ENCODE results near the gene BMP7.
"Not testable (repeated sequence)": the region's sequence is repeated elsewhere in the genome, so short reads cannot be mapped to it uniquely, and the experiment has no call there.

Gene BMP7

GRCh38 chr20:57287007-57287880 lies 20.8 kb upstream of the BMP7 start:
- DNase-seq = no peak

- DNase-seq = no peak
Observed at GRCh38 chr20:57283860-57284259, 17.4 kb upstream of the BMP7 start.

GRCh38 chr20:57282670-57283361 lies 16.4 kb upstream of the BMP7 start:
- DNase-seq = no peak

- DNase-seq = no peak
Observed at GRCh38 chr20:57281900-57282299, 15.5 kb upstream of the BMP7 start.

GRCh38 chr20:57280221-57280620 lies 13.8 kb upstream of the BMP7 start:
- no peak for DNase-seq

- not testable (repeated sequence) for DNase-seq
Observed at GRCh38 chr20:57279548-57279947, 13.1 kb upstream of the BMP7 start.

GRCh38 chr20:57278457-57278856 lies 12.0 kb upstream of the BMP7 start:
- DNase-seq = no peak

- no peak for DNase-seq
Observed at GRCh38 chr20:57277398-57278105, 11.1 kb upstream of the BMP7 start.

- no peak for DNase-seq
Observed at GRCh38 chr20:57276221-57276620, 9.8 kb upstream of the BMP7 start.

- no peak for DNase-seq
Observed at GRCh38 chr20:57275813-57276212, 9.4 kb upstream of the BMP7 start.

GRCh38 chr20:57275334-57275733 lies 8.9 kb upstream of the BMP7 start:
- no peak for DNase-seq

GRCh38 chr20:57274846-57275245 lies 8.4 kb upstream of the BMP7 start:
- DNase-seq = no peak

- no peak for DNase-seq
Observed at GRCh38 chr20:57274299-57274698, 7.9 kb upstream of the BMP7 start.

- DNase-seq = no peak
Observed at GRCh38 chr20:57272883-57273535, 6.6 kb upstream of the BMP7 start.

- DNase-seq = no peak
Observed at GRCh38 chr20:57270204-57270984, 4.0 kb upstream of the BMP7 start.

GRCh38 chr20:57269148-57269984 lies 2.9 kb upstream of the BMP7 start:
- no peak for DNase-seq

GRCh38 chr20:57268399-57269076 lies 2.1 kb upstream of the BMP7 start:
- DNase-seq = no peak

- no peak for DNase-seq
Observed at GRCh38 chr20:57267158-57267821, 849 bp upstream of the BMP7 start.

GRCh38 chr20:57265997-57266290 lies 497 bp downstream of the BMP7 start:
- no peak for DNase-seq

GRCh38 chr20:57265336-57265996 lies 975 bp downstream of the BMP7 start:
- no peak for DNase-seq

All from activated CD4-positive, CD25-positive, alpha-beta regulatory T cell (primary cell).